IMR-90 (cell line): ENCODE data around the gene WDR53. TPM values are rescaled to one million over a fixed set of nuclear protein-coding genes. Genes with fewer than 3 reads are reported as not detected.

Source experiments
- ATAC-seq: fragments of 200-7000 bp; cut with Tn5 transposase; 2 replicates; pipeline ENCODE4 v1.9.1; 2020; ENCODE audit warnings: low read depth, mild to moderate bottlenecking, moderate library complexity
- BruUV-seq: library from RNA; stranded (reverse); fragments of 400-500 nt; replicated peaks from 2 replicates; lab custom pipeline; 2021; lab: Mats Ljungman, UMichigan
- CTCF ChIA-PET: fragments of 300-600 bp; formaldehyde crosslinking; extraction: SDS; loops from one replicate; lab custom pipeline; 2021; ENCODE audit warnings: antibody characterized with exemption; lab: Yijun Ruan, JAX
- POLR2A ChIA-PET: fragments of 300-600 bp; sonication (Branson Sonifier 250); formaldehyde crosslinking; loops from one replicate; lab custom pipeline; 2022; ENCODE audit warnings: antibody characterized with exemption; ENCODE audit not compliant: unreplicated experiment; lab: Charles Lee
- DNase-seq: peaks from one replicate; pipeline ENCODE4 v3.0.0; 2013
- H2AFZ ChIP-seq: replicated peaks from 2 replicates; pipeline ENCODE3; 2013; ENCODE audit warnings: low read length, mild to moderate bottlenecking; ENCODE audit not compliant: poor library complexity
- H2AK5ac ChIP-seq: 2 replicates; pipeline ENCODE4 v1.6.1; 2013; ENCODE audit warnings: low read depth, low read length, inconsistent platforms
- H2AK9ac ChIP-seq: replicated peaks from 2 replicates; pipeline ENCODE3; 2013; ENCODE audit warnings: mild to moderate bottlenecking, low read depth, low read length, moderate library complexity; ENCODE audit not compliant: poor library complexity
- H2BK120ac ChIP-seq: 2 replicates; pipeline ENCODE4 v1.6.1; 2013; ENCODE audit warnings: low read depth, low read length, inconsistent platforms
- H2BK15ac ChIP-seq: 3 replicates; pipeline ENCODE4 v1.6.1; 2013; ENCODE audit warnings: low read depth, low read length, inconsistent platforms
- H2BK20ac ChIP-seq: 2 replicates; pipeline ENCODE4 v1.6.1; 2013; ENCODE audit warnings: low read depth, mild to moderate bottlenecking, inconsistent platforms, low read length, moderate library complexity
- H2BK5ac ChIP-seq: 2 replicates; pipeline ENCODE4 v1.6.1; 2013; ENCODE audit warnings: mild to moderate bottlenecking, low read depth, low read length, inconsistent platforms; ENCODE audit not compliant: poor library complexity, severe bottlenecking
- H3K14ac ChIP-seq: replicated peaks from 2 replicates; pipeline ENCODE4 v1.6.1; 2013; ENCODE audit warnings: low read depth, low read length, inconsistent platforms
- H3K18ac ChIP-seq: 2 replicates; pipeline ENCODE4 v1.6.1; 2013; ENCODE audit warnings: low read depth, low read length, control low read depth
- H3K23ac ChIP-seq: 2 replicates; pipeline ENCODE4 v1.6.1; 2013; ENCODE audit warnings: low read depth, low read length, inconsistent platforms
- H3K27ac ChIP-seq: 2 replicates; pipeline ENCODE4 v1.5.1; 2013; ENCODE audit warnings: mild to moderate bottlenecking, control low read depth, low read length; ENCODE audit not compliant: insufficient read depth
- H3K27me3 ChIP-seq: 2 replicates; pipeline ENCODE4 v1.6.1; 2013; ENCODE audit warnings: low read length; ENCODE audit not compliant: control insufficient read depth, insufficient read depth
- H3K36me3 ChIP-seq: 2 replicates; pipeline ENCODE4 v1.6.1; 2013; ENCODE audit warnings: low read length, mixed read lengths; ENCODE audit not compliant: control insufficient read depth, insufficient read depth
- H3K4ac ChIP-seq: 2 replicates; pipeline ENCODE4 v1.6.1; 2013; ENCODE audit warnings: low read depth, low read length, inconsistent platforms
- H3K4me1 ChIP-seq: 2 replicates; pipeline ENCODE4 v1.6.1; 2013; ENCODE audit warnings: low read length, mixed read lengths; ENCODE audit not compliant: control insufficient read depth, insufficient read depth
- H3K4me2 ChIP-seq: 2 replicates; pipeline ENCODE4 v1.6.1; 2013; ENCODE audit warnings: low read depth, mild to moderate bottlenecking, control low read depth, low read length, moderate library complexity
- H3K4me3 ChIP-seq: 2 replicates; pipeline ENCODE4 v1.5.1; 2013; ENCODE audit warnings: low read depth, mild to moderate bottlenecking, control low read depth, low read length, moderate library complexity; ENCODE audit not compliant: insufficient read depth
- H3K56ac ChIP-seq: 2 replicates; pipeline ENCODE4 v1.6.1; 2013; ENCODE audit warnings: low read length, inconsistent platforms; ENCODE audit not compliant: insufficient read depth; ENCODE audit errors: extremely low read depth
- H3K79me1 ChIP-seq, 2 experiments: 2 replicates each; pipeline ENCODE4 v1.6.1; 2013; ENCODE audit warnings: low read length in 2 of 2, inconsistent platforms in 1 of 2, low read depth in 1 of 2
- H3K9ac ChIP-seq: 2 replicates; pipeline ENCODE4 v1.6.1; 2013; ENCODE audit warnings: low read depth, low read length, control low read depth
- H3K9me1 ChIP-seq: 2 replicates; pipeline ENCODE4 v1.6.1; 2013; ENCODE audit warnings: low read length, inconsistent platforms; ENCODE audit not compliant: insufficient read depth
- H3K9me3 ChIP-seq: 2 replicates; pipeline ENCODE4 v1.6.1; 2013; ENCODE audit warnings: low read length; ENCODE audit not compliant: control insufficient read depth, insufficient read depth
- H4K20me1 ChIP-seq: 2 replicates; pipeline ENCODE4 v1.6.1; 2013; ENCODE audit warnings: low read length, inconsistent platforms; ENCODE audit not compliant: insufficient read depth
- H4K5ac ChIP-seq: 2 replicates; pipeline ENCODE4 v1.6.1; 2013; ENCODE audit warnings: mild to moderate bottlenecking, low read depth, low read length, control low read depth
- H4K8ac ChIP-seq, 2 experiments: 2 replicates each; pipeline ENCODE4 v1.6.1; 2013; ENCODE audit warnings: low read depth in 2 of 2, low read length in 2 of 2, control low read depth in 1 of 2, inconsistent platforms in 1 of 2
- H4K91ac ChIP-seq: 2 replicates; pipeline ENCODE4 v1.6.1; 2013; ENCODE audit warnings: low read depth, low read length, inconsistent platforms; ENCODE audit not compliant: insufficient read depth
- BHLHE40 ChIP-seq: fragments of 150-350 bp; IDR thresholded peaks from 2 replicates; pipeline ENCODE4 v1.6.1; 2016; ENCODE audit warnings: mild to moderate bottlenecking, low read depth, low read length
- CEBPB ChIP-seq: IDR thresholded peaks from 2 replicates; pipeline ENCODE4 v1.6.1; 2012; ENCODE audit warnings: low read depth, low read length, improper control_type of control experiment
- MAFK ChIP-seq: IDR thresholded peaks from 2 replicates; pipeline ENCODE4 v1.6.1; 2012; ENCODE audit warnings: low read depth, low read length, improper control_type of control experiment
- MAZ ChIP-seq: IDR thresholded peaks from 2 replicates; pipeline ENCODE4 v1.6.1; 2012; ENCODE audit warnings: low read depth, mild to moderate bottlenecking, low read length, improper control_type of control experiment, moderate library complexity, borderline replicate concordance
- MXI1 ChIP-seq: IDR thresholded peaks from 2 replicates; pipeline ENCODE4 v1.6.1; 2012; ENCODE audit warnings: low read depth, mild to moderate bottlenecking, low read length, moderate library complexity, borderline replicate concordance
- POLR2A ChIP-seq: IDR thresholded peaks from 2 replicates; pipeline ENCODE4 v1.6.1; 2012; ENCODE audit warnings: mild to moderate bottlenecking, low read depth, low read length
- RAD21 ChIP-seq: IDR thresholded peaks from 2 replicates; pipeline ENCODE4 v1.6.1; 2012; ENCODE audit warnings: low read length, improper control_type of control experiment
- SMC3 ChIP-seq: fragments of 150-350 bp; IDR thresholded peaks from 2 replicates; pipeline ENCODE4 v1.6.1; 2016; ENCODE audit warnings: low read depth, mild to moderate bottlenecking, antibody characterized with exemption, low read length, moderate library complexity
- WGBS, 2 experiments: methylation state at CpG; one replicate each; pipeline versions ENCODE4 v1.1.5 to v1.1.7; 2013; ENCODE audit warnings: missing lambda C conversion rate in 2 of 2; ENCODE audit not compliant: insufficient read length in 1 of 2; ENCODE audit errors: extremely low coverage in 2 of 2; 5-methylcytosine and 5-hydroxymethylcytosine counted together
- dilution Hi-C: fragments of 300-500 bp; cut with HindIII; formaldehyde crosslinking; loops from one replicate; pipeline ENCODE4 v1.14.3; 2018; ENCODE audit warnings: low sequenced_read_pairs; ENCODE audit not compliant: unreplicated experiment
- in situ Hi-C: fragments of 300-500 bp; cut with MboI; formaldehyde crosslinking; loops from 3 replicates; pipeline ENCODE4 v1.14.3; 2019; ENCODE audit warnings: low sequenced_read_pairs, inconsistent platforms, mixed read lengths
- intact Hi-C: fragments of 100-400 bp; cut with micrococcal nuclease; formaldehyde crosslinking; loops from 2 replicates; pipeline ENCODE4 v1.10.0; 2022
- polyA plus RNA-seq, 3 experiments: library from polyadenylated mRNA; depleted of rRNA; stranded (reverse); fragments of >200 nt; gene quantifications; 2 replicates each; pipeline ENCODE4 v1.2.3, GENCODE V29; 2012; ENCODE audit warnings: low replicate concordance in 1 of 3
- total RNA-seq: library from RNA; depleted of rRNA; stranded (reverse); fragments of >200 nt; gene quantifications from 2 replicates; pipeline ENCODE4 v1.2.3, GENCODE V29; 2012
- TF ChIP-seq, protein P1 (sequence below): conservative IDR thresholded peaks from 2 replicates; pipeline ENCODE4 v1.5.1; 2012; ENCODE audit warnings: mild to moderate bottlenecking, low read depth, low read length, improper control_type of control experiment
- TF ChIP-seq, protein P2 (sequence below): fragments of 150-350 bp; IDR thresholded peaks from 2 replicates; pipeline ENCODE4 v1.6.1; 2017; ENCODE audit warnings: mild to moderate bottlenecking, antibody characterized with exemption, low read length, low read depth

Gene WDR53
- total and polyA plus RNA-seq, 2 of the 4 experiments (the other 2 are of a cell fraction), result 5.7 to 5.9 TPM

DNA sequence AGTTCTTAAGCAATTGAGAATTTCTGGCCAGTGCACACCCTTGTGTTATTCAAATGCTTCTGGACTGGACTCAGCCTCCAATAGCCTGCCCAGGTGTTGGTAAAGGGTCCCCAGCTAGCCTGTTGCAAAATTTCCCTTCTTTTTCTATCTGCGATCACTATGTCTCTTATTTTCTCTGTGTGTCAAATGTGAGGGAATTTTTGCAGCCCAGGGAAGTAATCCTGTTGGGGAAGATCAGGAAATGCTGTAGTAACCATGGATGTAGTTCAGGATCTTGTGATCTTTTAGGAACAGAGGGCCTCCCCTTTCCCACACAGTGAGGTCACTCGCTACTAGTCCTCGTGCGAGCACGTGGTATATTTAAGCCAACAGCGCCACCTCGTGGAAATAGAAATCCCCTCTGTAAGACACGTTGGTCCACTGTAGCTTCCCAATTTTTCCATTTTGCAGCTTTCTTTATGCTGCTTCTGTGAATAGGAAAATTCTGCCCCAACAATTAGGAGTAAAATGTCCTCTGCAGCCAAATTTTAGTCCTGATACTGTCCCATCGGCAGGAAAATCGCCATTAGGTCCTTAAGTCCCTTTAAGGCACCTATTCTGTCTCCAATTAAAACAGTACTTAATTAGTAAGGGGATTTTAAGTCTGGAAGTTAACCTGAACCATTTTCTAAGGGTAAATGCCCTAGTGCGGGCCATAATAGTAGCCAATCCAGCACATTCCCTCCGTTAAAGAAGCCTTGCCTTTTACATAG lies 49.2 kb downstream of the WDR53 start:
- ATAC-seq, result peak; percentile 83
- Histone ChIP-seq H2BK15ac (no peak overlapping the region), H3K79me1 (no peaks in the 10 kb centered on the region), H2BK20ac (no peak overlapping the region), H3K9me1 (no peaks in the 10 kb centered on the region; the same call in 1 of the 2 replicates), H3K56ac (no peak overlapping the region), H4K8ac (no peak overlapping the region), H2BK120ac (no peak overlapping the region), H4K5ac (no peak overlapping the region), H3K9ac (no peak overlapping the region), H3K27ac (no peak overlapping the region), H3K36me3 (no peaks in the 10 kb centered on the region), H2AK9ac (no peak overlapping the region), H3K18ac (no peak overlapping the region), H3K4me2 (no peak overlapping the region), H4K20me1 (no peaks in the 10 kb centered on the region), H3K4me1 (no peaks in the 10 kb centered on the region), H2BK5ac (no peak overlapping the region), H3K23ac (no peak overlapping the region), H2AFZ (peak overlapping the region; percentile 43), H3K4me3 (no peak overlapping the region), H3K9me3 (peaks cover 31% of the 10 kb centered on the region), H3K14ac (no peak overlapping the region), H3K27me3 (no peaks in the 10 kb centered on the region), H2AK5ac (no peak overlapping the region), H4K91ac (no peak overlapping the region), H3K4ac (no peak overlapping the region)
- ChIA-PET POLR2A (no interaction called here), CTCF (interaction anchor here (1.5 kb wide), 1 partner anchor 10 kb away, joined by 6 read pairs; no protein-coding TSS in a partner anchor)
- TF ChIP-seq CEBPB, result no peak
- TF ChIP-seq MXI1, result no peak
- peak; percentile 76 for TF ChIP-seq SMC3
- no peak for TF ChIP-seq MAFK
- no peak for TF ChIP-seq POLR2A
- TF ChIP-seq BHLHE40, result no peak
- TF ChIP-seq, protein P1, sequence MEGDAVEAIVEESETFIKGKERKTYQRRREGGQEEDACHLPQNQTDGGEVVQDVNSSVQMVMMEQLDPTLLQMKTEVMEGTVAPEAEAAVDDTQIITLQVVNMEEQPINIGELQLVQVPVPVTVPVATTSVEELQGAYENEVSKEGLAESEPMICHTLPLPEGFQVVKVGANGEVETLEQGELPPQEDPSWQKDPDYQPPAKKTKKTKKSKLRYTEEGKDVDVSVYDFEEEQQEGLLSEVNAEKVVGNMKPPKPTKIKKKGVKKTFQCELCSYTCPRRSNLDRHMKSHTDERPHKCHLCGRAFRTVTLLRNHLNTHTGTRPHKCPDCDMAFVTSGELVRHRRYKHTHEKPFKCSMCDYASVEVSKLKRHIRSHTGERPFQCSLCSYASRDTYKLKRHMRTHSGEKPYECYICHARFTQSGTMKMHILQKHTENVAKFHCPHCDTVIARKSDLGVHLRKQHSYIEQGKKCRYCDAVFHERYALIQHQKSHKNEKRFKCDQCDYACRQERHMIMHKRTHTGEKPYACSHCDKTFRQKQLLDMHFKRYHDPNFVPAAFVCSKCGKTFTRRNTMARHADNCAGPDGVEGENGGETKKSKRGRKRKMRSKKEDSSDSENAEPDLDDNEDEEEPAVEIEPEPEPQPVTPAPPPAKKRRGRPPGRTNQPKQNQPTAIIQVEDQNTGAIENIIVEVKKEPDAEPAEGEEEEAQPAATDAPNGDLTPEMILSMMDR, result peak; percentile 74
- peak; percentile 86 for TF ChIP-seq RAD21
- TF ChIP-seq, protein P2, sequence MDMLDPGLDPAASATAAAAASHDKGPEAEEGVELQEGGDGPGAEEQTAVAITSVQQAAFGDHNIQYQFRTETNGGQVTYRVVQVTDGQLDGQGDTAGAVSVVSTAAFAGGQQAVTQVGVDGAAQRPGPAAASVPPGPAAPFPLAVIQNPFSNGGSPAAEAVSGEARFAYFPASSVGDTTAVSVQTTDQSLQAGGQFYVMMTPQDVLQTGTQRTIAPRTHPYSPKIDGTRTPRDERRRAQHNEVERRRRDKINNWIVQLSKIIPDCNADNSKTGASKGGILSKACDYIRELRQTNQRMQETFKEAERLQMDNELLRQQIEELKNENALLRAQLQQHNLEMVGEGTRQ, result peak; percentile 41
- no peak for TF ChIP-seq MAZ
- dilution Hi-C loops, result no loop called here
- in situ Hi-C loops, result loop anchor here (10.0 kb wide), 1 partner anchor 444 kb away; no protein-coding TSS in a partner anchor
- DNase-seq, result peak; percentile 73
- 13% methylated on average over 3 of the region's 12 CpGs; no CpG with 5 or more reads in 1 of the 2 experiments for WGBS, 2 experiments
- no TSS peak for BruUV-seq
- intact Hi-C loops, result loop anchor here (1.0 to 5.0 kb wide), 3 partner anchors 266 to 492 kb away; partner anchors contain the start of gene TFRC
